ENCODE data around the gene EDAR.

- TF ChIP-seq POLR2AphosphoS5 (IDR thresholded peaks at IDR 0.05; ENCODE audit: borderline replicate concordance, low read depth, low read length), result no peak
- no peak for TF ChIP-seq EZH2 (IDR thresholded peaks at IDR 0.05)
Observed at GRCh38 chr2:108847000-108847399, 142.0 kb downstream of the EDAR start.

All from SK-N-MC (cell line).